Measurements from ENCODE around the gene TERT.
"Not testable (repeated sequence)": the region's sequence is repeated elsewhere in the genome, so short reads cannot be mapped to it uniquely, and the experiment has no call there.

Gene TERT

DNA sequence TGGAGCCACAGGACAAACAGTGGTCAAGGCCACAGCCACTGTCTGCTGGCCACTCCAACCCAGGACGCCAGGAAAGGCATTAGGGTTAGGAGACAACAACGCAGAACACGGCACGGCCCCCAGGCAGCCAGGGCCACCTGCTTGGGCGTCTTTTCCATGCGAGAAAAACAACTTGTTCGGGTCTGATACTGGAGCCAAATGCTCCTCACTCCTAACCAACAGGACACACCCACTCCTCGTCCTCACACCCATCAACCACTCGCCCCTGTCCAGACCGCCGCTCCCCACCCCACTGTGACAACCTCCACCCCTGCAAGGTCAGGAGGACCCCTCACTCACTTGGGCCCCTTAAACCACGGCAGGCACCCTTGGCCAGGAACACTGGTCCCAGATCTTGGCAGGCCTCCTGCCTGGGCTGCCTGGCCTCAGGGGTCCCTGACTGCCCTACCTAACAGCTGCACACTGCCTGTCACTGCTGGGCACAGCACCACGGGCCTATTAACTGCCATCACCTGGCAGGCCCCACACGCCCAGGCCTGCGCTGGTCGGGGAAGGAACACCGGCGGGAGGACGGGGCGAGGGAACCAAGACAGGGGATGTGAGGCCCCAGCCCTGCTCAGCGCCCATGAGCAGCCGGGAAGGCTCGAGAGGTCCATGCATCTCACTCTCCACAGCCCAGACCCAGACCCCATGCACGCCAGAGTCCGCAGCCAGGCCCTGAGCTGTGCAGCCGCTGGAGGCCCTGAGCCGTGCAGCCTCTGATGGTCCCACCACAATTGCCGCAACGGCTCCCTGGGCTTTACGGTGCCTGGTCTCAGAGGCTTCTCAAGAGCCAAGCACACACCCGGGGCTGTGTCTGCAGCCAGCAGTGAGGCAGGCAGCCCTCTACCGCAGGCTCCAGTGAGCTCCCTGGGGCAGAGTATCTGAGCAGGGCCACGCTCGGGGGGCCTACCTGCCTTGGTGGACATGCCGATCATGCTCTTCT, 36.3 kb upstream of the TERT start:
- no peak for DNase-seq (ENCODE audit: low read depth)

DNA sequence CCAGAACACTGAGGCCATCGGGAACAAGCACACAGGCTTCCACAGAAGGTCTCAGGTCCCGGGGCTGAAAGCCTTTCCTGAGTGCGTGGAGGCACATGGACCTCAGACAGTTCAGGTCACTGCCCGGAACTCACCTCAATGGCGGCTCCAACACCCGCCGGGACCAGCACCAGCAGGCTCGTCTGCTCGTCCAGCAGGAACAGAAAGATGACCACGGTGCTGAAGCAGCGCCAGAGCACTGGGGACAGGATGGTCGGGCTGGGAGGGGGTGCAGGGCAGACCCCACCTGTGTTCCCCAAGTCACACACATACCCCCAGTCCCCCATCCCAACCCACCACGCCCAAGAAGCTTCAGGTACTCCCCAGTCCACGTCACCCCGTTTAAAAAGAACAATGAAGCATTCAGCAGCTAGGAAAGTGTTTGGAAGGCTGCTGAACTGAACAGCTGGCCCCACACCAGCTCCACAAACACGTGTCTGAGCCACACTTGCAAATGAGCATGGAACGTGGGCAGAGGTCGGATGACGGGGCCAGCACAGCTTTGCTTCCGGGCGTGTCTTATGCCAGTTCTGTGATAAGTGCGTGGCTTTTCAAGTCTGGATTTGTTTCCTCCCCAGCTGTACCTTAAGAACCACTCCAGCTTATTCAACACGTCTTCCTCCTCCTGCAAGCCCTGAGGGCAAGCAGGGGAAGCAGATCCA, 35.4 kb upstream of the TERT start:
- no peak for DNase-seq (ENCODE audit: low read depth)

DNA sequence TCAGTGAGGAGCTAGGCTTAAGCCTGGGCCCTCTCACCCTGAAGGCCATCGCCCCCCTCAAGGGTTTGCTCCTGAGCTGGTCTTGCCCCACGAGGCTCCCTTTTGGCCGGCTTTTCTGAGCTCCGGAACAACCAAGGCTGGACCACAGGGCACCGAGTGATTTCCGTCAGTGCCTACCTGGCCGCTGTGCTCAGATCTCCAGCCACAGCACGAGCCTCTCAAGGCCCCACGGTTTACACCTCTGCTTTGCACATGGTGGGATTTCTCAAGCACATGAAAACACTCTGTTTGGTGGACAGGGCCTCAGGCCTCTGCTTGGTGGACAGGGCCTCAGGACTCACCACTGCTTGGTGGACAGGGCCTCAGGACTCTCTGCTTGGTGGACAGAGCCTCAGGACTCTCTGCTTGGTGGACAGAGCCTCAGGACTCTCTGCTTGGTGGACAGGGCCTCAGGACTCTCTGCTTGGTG, 34.3 kb upstream of the TERT start:
- no peak for DNase-seq (ENCODE audit: low read depth)

DNA sequence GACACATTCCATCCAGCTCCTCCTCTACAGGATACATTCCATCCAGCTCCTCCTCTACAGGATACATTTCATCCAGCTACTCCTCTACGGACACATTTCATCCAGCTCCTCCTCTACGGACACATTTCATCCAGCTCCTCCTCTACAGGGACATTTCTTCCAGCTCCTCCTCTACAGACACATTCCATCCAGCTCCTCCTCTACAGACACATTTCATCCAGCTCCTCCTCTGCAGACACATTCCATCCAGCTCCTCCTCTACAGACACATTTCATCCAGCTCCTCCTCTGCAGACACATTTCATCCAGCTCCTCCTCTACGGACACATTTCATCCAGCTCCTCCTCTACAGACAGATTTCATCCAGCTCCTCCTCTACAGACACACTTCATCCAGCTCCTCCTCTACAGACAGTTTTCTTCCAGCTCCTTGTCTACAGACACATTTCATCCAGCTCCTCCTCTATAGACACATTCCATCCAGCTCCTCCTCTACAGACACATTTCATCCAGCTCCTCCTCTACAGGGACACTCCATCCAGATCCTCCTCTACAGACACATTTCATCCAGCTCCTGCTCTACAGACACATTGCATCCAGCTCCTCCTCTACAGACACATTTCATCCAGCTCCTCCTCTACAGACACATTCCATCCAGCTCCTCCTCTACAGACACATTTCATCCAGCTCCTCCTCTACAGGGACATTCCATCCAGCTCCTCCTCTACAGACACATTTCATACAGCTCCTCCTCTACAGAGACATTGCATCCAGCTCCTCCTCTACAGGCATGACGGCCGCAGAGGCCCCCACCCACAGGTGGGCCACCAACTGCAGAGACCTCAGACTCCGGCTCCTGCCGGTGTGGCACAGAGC, 33.6 kb upstream of the TERT start:
- DNase-seq (ENCODE audit: low read depth): not testable (repeated sequence)

DNA sequence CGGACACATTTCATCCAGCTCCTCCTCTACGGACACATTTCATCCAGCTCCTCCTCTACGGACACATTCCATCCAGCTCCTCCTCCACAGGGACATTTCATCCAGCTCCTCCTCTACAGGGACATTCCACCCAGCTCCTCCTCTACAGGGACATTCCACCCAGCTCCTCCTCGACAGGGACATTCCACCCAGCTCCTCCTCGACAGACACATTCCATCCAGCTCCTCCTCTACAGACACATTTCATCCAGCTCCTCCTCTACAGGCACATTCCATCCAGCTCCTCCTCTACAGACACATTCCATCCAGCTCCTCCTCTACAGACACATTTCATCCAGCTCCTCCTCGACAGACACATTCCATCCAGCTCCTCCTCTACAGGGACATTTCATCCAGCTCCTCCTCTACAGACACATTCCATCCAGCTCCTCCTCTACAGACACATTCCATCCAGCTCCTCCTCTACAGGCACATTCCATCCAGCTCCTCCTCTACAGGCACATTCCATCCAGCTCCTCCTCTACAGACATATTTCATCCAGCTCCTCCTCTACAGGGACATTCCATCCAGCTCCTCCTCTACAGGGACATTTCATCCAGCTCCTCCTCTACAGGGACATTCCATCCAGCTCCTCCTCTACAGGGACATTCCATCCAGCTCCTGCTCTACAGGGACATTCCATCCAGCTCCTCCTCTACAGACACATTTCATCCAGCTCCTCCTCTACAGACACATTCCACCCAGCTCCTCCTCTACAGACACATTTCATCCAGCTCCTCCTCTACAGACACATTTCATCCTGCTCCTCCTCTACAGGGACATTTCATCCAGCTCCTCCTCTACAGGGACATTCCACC, 32.3 kb upstream of the TERT start:
- not testable (repeated sequence) for DNase-seq (ENCODE audit: low read depth)

DNA sequence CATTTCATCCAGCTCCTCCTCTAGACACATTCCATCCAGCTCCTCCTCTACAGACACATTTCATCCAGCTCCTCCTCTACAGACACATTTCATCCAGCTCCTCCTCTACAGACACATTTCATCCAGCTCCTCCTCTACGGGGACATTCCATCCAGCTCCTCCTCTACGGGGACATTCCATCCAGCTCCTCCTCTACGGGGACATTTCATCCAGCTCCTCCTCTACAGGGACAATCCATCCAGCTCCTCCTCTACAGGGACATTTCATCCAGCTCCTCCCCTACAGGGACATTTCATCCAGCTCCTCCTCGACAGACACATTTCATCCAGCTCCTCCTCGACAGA, 31.6 kb upstream of the TERT start:
- not testable (repeated sequence) for DNase-seq (ENCODE audit: low read depth)

DNA sequence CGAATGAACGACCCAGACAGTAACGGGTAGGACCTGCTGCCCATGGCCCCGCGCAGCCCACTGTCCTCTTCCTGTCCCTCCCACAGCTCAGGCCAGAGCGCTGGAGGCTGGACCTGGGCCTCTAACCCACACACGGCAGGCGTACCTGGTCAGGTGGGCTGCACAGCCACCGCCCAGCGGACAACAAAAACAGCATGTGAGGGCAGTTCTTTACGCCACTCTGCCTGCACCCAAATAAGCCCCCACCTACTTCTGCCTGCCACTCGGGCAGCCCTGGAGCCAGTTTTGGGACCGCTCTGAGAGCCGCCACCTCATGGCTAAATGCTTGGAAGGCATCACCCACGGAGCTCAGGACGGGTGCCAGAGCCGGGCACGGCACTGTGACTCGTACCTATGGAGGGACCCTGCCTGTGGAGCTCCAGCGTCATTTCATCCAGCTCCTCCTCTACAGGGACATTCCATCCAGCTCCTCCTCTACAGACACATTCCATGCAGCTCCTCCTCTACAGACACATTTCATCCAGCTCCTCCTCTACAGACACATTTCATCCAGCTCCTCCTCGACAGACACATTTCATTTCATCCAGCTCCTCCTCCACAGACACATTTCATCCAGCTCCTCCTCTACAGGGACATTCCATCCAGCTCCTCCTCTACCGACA, 31.1 kb upstream of the TERT start:
- no peak for DNase-seq (ENCODE audit: low read depth)

DNA sequence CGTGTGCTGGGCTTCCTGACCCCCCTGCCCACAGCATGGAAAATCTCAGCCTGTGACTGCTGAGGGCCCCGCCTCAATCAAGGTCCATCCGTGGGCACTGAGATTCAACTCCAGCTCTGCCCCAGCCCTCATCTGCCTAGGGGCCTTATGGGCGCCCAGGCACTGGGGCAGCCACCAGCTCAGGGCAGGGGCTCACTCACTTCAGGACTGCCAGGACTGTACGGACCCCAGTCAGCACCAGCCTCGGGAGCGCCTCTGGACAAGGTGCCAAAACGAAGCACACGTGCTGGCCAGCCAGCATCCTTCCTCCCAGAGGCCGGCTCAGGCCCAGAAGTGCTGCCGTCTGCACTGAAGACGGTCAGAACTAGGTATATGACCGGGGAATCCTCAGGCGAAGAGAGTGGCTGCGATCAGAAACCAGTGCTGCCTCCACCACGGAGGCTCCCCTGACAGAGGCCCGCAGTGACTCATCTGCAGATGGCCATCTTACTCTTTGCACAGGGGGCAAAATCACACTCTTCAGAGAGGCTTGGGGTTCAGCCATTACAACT, 30.4 kb upstream of the TERT start:
- DNase-seq (ENCODE audit: low read depth): no peak

DNA sequence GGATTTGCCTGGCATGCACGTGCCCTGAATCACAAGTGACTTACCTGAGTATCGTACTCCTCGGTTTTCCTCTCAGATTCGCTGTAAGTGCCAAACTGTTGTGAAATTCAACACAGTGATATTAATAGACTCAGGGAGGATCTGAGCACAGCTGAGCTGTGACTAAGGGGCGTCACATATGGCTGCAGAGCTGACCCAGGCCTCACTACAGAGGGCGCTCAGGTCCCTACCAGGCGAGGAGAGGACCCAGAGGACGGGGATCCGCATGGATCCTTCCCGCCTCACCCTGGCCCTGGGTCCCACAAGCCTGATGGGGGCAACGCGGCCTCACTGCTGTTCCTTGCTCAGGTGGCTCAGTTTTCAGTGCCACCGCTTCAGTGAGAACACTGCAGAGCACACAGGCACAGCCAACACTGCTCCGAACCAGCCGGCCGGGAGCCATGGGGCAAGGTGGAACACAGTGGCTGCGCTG, 29.9 kb upstream of the TERT start:
- DNase-seq (ENCODE audit: low read depth): no peak

DNA sequence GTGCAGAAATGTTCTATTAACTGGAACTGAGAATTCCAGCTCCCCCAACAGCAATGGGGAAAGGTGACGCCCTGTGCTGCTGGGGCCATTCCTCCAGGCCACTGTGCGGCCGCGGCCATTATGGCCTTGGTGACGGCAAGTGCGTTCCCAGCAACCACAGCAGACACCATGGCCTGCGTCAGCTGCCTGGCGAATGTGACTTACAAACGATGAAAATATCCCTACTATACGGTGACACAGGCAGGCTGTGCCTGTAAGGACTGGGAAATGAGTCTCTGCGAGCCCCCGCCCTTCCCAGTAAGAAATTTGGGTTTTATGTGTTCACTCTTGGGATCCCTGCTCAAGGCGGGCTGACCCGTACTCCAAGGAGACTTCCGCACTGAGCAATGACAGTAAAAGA, 29.4 kb upstream of the TERT start:
- DNase-seq (ENCODE audit: low read depth): no peak

DNA sequence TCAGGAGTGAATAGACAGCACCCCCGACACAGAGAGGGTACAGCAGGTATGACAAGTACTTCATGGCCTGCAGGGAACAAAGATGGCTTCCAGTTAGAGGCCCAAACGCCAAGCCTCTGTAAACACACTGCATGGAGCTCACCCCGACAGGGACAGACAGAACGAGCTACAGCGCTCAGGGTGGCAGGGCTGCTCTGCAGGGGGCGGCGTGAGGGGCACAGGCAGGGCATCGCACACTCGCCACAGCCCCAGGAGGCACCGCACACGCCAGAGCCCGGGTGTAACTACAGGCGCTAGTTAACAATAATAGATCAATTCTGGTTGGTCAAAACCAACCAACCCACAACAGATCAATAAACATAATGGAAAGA, 28.9 kb upstream of the TERT start:
- no peak for DNase-seq (ENCODE audit: low read depth)

DNA sequence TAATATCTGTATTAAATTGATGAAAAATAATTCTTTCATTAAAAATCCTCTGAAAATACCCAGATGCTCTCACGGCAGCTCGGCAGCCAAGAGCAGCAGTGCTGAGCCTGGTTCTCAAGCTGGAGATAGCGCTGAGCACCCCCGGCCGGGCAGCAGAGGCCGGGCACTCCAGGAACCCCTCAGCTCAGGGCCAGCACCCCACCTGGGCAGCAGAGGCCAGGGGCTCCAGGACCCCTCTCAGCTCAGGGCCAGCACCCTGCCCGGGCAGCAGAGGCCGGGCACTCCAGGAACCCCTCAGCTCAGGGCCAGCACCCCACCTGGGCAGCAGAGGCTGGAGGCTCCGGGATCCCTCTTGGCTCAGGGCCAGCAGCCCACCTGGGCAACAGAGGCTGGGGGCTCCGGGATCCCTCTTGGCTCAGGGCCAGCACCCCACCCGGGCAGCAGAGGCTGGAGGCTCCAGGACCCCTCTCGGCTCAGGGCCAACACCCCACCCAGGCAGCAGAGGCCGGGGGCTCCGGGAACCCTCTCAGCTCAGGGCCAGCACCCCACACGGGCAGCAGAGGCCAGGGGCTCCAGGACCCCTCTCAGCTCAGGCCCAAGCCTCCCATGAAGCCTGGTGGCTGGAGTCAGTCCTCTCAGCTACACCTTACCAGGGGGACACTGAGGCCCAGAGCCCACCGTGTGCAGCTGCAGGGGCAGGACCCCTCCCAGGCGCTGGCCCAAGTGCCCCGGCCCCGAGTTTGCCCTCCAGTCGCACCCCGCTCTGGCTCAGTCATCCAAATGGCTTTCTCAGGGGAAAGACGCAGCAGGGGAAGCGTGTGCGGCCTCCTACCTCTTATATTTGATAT, 28.3 kb upstream of the TERT start:
- DNase-seq (ENCODE audit: low read depth): no peak

DNA sequence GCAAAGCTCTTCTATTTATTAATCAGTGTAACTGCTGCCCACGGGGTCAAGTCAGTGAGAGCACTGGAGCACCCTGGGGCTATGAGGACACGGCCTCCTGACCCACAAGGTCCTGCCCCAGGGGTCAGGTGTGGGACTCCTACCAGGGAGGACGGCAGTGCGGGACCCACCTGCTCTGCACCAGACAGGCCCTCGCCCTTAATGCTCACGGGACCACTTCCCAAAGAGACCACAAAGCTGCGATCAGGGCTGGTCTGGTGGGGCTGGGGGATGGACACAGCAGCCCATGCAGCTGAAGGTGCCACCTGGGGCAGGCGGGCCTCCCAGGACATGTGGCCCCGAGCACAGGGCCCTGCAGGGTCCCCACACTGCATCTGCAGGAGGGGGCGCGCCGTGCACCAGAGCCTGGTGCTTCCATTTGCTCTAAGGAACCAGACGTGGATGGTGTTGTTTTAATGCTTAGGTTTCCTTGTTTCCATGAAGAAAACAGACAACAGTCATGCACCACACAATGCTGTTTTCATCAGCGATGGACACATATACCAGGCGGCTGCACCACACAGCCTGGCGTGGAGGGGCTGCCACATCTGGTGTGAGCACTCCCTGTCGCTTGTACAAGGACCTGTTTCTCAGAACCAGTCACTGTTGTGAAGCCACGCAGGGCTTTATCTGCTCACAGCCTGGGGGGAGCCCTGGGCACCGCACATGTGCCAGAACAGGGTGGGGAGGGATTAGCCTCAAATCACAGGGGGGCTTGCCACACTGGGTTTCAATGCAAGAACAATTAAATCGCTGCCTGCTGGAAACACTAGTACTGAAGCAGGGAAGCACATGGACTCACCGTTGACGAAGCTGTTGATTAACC, 27.4 kb upstream of the TERT start:
- DNase-seq (ENCODE audit: low read depth): no peak

DNA sequence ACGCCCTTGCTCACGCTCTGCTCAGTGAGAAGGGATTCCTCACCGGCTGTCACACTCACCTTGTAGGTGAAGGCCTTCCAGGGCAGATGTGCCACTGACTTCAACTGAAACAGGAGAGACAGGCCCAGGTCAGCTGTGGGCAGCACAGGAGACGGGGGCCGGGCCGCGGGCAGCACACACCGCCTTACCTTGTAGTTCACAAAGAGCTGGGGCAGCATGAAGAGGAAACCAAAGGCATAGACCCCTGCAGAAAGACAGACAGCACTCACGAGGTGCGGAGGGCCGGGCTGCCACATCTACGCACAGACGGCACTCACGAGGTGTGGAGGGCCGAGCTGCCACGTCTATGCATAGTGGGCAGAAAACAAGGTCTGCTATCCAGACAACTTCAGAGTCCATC, 26.7 kb upstream of the TERT start:
- no peak for DNase-seq (ENCODE audit: low read depth)

DNA sequence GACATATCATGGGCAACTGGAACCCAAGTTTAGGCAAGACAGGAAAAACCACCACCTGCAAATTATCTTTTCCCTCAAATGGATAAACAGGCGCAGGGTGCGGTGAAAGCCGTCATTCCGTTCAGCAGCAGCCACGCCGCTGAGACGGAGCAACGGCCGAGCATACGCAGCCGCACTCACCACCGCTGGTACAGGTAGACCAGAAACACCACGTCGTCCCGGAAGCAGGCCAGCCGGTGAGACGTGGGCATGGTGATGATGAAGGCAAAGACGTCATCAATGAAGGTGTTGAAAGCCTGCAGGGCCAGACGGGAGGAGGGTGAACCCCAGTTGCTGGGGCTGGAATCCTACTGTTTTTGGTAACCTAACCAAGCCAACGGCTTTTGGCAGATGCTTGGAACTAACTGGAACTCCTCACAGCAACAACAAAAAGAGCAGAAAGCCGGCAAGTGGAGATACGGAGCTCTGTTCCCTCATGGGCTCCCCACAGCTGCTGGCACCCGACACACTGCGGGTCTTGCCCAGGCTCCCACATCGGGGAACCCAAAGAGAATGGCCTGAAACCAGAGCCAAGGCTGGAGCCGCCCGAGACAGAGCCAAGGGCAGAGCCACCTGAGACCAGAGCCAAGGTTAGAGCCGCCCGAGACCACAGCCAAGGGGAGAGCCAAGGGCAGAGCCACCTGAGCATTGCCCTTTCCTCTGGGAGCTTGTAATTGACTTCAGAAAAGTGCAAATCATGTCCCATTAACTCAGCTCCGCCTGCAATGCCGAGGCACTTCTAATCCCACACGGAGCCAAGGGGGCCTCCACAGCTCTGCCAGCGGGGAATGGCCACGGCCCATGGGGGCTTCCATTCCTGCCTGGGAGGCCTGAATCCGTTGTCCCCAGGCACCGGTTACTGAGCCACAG, 25.8 kb upstream of the TERT start:
- no peak for DNase-seq (ENCODE audit: low read depth)

DNA sequence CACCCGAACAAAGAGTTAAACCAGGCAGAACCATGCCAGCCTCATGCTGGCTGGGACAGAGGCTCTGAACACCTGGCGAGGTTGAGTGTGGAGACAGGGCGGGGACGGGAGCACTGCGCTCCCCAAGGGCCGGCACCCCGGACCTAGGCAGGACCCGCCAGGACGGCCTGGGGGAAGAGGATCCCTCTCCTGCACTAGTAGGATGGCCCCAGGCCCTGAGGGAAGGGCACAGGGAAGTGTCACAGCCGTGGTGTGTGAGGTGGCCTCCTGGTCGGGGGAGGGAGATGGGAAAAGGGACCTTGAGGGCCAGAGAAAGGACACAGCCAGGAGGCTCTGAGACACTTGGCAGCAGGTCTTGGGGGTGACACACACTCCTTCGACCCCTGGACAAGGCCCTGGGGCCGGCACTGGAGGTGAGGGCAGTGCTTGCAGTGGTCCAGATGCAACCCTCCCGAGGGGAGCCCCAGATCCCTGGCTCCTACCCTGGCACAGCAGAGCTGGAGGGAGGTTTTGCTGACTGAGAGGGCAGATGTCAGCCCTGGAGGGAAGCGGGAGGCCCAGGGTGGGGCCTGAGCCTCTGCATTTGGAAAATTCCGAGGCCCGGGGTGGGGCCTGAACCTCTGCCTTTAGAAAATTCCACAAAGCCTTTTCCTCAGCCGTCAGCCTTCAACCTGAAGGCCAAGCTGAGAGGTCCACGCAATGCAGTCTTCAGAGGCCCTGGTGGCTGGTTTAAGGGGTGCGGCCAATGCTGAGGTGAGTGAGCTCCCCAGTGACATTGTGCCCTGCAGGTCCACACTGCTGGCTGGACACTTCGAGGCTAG, 24.8 kb upstream of the TERT start:
- DNase-seq (ENCODE audit: low read depth): no peak
